Measurements from ENCODE around the gene TAL1. TPM values are rescaled to one million over a fixed set of nuclear protein-coding genes. Genes with fewer than 3 reads are reported as not detected.

TAL1 gene
- total RNA-seq, 1 donor from 2014 or later = not detected

DNA sequence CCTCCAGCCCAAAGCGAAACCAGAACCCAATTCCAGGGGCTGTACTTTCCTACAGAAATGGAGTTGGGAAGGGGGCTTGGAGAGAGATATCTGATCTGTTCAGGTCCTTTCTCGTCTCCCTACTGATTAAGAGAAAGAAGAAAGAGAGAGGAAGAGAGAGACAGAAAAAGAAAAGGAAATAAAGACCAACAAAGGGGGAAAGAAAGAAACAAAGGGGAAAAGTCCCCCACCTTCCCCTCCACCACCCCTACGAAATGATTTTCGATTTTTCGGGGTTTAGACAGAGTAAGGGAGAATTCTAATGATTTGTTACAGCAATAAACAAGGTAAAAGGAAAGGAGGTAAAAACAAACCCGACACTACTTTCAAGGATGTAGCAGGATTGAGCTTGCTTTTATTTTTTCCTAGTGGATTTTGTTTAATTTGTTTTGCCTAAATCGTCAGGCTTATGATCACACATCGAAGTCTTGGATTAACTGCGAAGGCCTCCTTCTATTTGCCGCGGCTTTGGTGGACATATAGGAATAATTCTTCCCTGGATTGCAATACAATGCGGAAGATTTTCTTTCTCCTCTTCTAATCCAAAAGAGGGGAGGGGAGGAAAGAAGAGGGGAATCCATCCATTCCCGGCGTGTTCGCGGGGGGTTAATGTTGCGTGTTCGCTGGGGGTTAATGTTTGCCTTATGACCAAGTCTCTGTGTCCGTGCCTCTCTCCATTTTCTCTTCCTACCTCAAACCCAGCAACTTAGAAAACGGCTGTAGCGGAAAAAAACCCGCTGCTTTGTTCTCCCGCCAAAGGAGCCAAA, 1.9 kb downstream of the TAL1 start:
- DNase-seq (ENCODE audit: low read depth) = no peak

DNA sequence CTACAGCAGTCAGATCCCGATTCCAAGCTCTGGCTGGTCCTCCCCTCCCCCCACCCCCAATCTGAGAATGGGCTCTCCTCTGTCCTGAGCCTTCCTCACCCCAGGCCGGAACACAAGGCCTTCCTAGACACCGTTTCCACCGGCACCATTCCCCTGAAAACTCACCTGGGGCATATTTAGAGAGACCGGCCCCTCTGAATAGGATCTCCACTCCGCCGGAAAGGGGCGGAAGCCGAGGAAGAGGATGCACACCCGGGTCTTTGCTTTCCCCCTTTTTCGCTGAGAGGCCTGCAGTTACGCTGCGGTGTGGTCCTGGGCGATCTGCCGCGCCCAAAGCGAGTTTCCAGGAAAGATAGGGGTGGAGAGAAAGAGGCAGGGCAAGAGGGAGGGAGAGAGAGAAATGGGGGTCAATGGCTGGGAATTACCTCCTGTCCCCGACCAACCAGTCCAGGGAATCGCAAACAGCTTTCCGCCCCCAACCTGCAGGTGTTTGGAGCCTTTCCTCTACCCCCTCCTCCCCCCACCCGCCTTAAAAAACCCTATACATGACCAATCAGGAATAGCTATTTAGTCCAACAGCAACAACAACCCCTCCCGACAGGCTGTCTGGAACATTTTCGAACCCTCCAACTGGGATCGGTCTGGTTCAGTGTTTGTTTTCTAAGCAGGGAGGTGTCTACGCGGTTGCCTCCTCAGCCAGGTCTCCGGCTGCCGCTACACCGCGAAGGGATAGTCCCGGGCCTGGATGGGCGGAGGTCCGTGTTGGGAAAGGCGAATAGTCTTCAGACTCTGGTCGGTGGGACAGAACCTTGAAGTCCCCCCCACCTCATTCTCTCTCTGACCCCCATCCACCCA, 2.8 kb downstream of the TAL1 start:
- no peak for DNase-seq (ENCODE audit: low read depth)

DNA sequence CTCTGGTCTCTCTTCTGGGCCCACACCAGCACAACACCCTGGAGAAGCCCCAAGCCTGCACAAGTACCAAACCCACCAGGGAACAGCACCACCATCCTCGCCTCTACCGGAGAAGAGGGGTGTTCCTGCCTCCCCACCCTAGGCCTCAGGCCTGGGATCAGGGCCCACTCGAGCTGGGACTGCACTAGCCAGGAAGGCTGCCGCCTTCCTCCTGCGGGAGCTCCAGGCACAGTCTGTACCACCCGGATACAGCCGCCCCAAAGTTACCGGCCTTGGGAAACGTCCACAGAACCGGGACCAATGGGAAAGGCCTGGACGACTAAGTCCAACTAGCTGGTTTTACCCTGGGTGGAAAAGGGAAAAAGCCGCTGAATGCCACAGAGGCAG, 3.4 kb downstream of the TAL1 start:
- DNase-seq (ENCODE audit: low read depth) = no peak

DNA sequence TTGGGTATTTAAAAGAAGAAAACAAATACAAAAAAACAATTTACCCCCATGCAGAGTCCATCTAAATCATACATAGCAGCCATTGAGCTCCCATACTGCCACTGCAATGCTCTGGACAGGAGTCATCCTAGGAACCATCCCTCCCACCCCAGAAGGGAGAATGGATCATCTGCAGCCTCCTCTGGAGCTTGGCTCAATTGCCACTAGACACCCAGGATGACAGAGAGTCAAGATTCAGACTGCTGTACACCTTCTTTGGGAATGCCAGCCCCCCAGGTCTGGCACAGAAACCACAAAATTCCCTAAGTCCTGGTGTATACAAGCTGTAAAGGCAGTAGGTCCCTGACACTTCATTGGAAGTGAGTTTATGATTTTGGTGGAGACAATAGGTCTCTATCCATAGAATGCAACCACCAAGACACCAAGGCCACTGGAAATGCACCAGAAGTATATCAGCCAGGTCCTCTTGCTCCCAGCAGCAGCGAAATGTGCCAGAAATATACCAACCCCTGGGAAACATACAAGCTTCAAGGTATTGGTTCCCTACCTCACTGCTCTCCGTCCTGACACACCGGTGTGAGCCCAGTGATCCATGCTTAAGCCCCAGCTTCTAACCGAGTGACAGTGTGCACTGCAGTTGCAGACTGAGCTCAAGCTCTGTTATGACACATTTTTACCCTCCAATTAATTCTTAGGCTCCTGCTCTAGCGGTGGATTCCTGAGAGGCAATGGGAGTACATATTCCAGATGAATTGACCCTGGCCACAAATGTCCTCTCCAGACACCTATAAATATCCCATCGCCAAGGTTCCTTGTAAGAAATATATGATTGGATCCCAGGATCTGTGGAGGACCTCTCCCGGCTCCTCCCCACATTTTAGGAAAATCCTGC, 4.4 kb downstream of the TAL1 start:
- no peak for DNase-seq (ENCODE audit: low read depth)

DNA sequence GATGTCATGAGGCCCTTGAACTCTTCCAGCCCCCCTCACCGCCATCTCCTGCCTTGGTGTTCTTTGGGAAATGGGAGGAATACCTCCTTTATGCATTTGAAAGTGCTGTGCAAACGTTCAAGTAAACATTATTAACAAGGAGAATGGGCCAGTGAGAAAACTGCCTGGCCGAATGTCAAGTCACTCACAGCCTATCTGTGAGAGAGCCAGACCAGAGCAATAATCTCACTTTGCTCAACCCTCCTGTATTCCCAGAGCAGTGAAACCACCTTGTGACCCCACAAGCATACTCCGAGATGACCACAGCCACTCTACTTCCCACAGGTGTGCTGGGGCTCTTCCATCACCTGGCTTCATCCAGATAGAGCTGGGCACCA, 5.2 kb downstream of the TAL1 start:
- no peak for DNase-seq (ENCODE audit: low read depth)

DNA sequence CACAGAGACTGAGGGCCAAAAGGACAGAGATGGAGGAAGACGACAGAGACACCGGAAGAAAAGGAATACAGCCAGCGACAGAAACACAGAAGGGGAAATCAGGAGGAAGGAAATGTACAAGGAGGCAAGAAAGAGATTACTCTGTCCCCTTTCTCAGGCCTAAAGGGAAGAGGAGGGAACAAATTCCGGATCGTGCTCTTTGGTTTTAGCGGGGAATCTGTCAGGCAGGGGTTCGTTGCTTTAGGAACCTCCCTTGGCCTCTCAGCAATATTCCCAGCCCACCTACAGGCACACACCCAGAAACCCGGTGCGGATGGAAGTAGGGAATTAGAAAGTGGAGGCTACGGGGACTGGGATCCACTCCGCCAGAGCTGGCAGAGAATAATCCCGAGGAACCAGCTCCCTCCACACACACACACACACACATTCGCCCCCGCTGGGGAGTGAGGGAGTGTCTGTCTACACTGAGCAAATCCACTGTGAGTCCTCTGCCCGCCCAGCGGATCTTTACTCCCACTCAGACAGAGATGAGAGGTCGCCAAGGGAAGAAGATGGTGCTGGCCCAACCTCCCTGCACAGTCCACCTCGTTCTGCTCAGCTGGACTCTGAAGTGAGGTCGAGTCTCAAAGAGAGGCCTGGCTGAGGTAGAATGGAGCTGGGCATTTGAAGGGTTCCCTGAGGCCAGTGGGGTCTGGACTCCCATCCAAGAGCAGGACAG, 5.7 kb downstream of the TAL1 start:
- no peak for DNase-seq (ENCODE audit: low read depth)

DNA sequence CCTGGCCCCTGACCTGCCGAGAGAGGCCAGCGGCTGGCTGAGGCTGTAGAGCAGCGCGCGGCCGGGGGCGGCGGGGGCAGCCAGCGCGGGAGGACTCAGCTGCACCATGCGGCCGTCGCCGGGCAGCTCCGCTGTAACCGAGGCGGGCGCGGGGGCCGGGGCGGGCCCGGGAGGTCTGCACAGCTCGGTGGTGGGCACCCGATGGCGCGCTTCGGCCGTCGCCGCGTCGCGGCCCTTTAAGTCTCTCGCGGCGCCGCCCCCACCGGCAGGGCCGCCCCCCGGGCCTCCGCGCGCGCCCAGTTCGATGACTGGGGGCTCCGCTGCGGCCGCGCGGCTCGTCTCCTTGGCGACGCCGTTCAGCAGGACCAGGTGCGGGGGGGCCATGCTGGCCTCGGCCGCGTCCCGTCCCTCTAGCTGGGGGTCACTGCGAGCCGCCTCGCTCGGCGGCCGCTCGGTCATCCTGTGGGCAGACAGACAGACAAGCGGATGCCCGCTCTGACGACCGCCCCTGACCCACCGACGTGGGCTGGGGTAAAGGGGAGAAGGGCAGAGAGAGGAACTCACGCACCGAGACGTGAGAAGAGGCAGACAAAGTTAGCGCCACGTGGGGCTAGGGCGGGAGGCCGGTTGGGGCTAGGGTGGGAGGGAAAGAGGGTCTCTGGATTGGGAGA, 6.5 kb downstream of the TAL1 start:
- no peak for DNase-seq (ENCODE audit: low read depth)

DNA sequence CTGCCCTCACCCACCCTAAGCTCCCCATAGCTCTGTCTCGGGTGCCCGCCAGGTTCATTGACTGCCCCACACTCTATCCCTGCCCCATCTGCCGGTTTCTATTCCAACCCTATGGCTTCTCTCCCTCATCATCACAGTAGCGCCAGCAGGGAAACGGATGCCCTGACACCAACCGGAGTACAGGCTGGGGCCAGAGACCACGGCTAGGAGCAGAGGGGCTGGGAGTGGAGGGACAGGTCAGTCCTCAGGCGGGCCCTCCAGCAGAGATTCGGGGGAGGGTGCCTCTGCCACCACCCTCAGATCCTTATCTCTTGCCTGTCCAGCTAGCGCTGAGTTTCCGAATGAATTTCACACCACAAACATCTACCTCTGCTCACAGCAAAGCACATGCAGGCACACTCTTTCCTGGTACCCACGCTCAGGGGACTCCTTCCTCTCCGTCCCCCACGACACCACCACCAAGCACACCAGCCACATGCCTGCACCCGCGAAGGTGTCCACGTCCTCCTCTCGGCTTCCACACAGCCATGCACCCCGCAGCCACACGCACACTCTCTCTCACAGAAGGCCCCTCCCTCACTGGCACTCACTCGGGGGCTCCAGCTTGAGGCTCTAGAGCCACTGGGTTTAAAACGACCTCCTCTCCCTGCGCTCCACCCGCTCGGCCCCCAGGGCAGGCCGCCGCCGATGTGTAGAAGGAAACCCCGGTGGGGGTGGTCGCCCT, 7.2 kb downstream of the TAL1 start:
- no peak for DNase-seq (ENCODE audit: low read depth)

DNA sequence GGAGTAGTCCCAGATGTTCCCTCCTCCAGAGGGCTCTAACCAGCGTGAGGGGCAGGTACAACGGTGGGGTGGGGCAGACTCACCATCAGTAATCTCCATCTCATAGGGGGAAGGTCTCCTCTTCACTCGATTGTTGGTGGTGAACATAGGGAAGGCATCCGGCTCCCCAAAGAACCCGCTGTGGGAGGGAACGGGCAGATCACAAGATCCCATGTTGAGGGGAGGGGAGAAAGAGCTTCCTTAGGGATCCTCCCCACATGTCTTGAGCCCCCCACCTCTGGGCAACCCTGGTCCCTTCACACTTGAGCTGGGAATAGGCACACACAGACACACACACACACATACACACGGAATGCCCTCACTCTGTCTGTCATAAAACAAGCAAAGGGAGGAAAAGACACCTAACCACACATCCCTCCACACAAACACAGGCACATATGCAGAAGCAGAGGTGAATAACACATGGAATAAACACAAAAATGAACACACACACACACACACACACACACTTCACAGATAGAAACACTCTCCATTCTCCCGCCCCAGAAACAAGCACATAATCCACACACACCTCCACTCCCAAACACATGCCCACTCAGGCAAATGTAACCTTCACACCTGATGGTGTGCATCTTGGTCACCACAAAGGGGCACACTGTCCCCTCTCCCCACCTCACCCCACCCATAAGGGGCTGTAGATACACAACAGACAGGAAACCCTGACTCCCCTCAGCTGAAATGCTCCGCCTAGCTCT, 7.9 kb downstream of the TAL1 start:
- no peak for DNase-seq (ENCODE audit: low read depth)

DNA sequence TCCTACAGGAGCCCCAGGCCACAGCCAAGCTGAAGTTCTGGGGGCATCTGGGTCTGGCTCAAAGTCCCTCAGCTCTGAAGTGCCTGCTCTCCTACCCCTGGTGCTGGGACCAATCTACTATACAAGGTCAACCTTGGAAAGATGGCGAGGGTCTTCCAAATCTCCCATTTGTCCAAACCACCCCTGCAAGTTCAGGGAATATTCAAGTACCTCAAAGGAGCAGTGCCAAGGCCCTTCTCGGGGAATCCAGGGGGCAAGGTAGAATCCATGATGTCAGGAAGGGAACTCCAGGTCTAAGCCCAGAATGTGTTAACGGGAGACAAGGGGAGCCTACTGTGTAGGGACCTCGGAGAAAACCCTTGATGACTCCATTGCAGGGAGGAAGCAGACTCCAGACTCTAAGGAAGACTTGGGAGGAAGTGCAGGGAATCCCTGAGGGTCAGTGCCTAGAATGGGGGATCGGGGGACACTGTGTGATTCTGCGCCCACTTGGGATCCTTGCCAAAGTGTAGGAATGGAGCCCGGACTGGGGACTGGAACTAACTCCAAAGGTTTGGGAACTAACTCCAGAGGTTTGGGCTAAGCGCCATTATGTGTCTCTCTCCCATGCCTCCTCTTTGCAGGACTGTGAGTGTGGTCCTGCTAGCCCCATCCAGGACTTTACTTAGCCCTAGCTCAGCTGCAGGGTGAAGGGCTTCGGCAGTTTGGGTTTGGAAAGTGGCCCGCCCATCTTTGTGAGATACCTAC, 8.7 kb downstream of the TAL1 start:
- DNase-seq (ENCODE audit: low read depth) = no peak

DNA sequence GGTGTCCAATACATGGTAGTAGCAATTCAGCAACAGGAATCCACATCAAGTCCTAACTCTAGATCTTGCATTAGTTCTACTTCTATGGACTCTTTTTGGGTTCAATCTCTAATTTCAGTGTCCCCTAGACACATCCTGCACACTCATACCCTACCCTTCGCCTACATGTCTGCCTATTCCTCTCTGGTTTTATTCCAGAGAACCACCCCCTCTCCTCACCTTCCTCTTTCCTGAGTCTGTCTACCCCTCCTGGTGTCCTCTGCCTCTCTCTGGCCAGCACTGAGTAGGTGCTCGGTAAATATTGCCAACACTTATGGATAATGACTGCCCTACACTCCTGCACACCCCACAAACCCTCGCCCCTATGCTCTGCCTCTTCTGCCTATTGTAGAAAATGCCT, 9.5 kb downstream of the TAL1 start:
- no peak for DNase-seq (ENCODE audit: low read depth)

DNA sequence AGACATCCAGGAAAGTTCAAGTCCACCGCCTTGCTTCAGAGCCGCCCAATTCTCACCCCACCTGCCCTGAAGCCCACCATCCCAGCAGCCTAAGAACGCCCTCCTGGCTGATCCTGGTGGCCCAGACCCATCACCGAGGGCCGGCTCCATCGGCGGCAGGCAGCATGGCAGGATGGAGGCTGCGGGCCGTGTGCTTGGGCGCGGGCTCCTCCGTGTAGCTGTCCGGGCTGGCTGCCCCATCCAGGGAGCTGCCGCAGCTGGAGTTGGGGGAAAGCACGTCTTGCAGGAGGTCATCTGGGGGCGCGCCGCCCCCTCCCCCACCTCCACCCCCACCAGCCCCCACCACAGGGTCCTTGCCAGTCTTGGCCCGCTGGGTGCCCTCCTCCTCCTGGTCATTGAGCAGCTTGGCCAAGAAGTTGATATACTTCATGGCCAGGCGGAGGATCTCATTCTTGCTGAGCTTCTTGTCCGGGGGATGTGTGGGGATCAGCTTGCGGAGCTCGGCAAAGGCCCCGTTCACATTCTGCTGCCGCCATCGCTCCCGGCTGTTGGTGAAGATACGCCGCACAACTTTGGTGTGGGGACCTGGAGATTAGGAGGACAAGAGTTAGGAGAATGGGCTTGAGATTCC, 12.3 kb downstream of the TAL1 start:
- no peak for DNase-seq (ENCODE audit: low read depth)

DNA sequence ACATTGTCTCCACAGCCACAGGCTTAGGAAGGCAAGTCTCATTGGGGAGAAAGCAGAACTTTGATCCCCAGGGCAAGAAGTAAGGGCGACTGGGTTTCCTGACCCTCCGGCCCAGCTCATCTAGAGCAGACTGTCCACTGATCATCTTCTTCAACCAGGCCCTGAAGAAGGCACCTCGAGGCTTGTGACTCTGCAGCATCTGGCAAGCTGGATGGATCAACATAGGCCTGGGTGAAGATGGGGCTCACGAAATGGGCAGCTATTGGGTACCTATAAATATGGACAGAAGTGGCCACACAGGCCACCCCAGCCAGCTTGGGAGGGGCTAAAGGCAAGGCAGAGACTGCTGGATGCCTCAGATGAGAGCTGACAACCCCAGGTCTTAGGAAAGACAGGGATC, 13.0 kb downstream of the TAL1 start:
- DNase-seq (ENCODE audit: low read depth) = no peak

DNA sequence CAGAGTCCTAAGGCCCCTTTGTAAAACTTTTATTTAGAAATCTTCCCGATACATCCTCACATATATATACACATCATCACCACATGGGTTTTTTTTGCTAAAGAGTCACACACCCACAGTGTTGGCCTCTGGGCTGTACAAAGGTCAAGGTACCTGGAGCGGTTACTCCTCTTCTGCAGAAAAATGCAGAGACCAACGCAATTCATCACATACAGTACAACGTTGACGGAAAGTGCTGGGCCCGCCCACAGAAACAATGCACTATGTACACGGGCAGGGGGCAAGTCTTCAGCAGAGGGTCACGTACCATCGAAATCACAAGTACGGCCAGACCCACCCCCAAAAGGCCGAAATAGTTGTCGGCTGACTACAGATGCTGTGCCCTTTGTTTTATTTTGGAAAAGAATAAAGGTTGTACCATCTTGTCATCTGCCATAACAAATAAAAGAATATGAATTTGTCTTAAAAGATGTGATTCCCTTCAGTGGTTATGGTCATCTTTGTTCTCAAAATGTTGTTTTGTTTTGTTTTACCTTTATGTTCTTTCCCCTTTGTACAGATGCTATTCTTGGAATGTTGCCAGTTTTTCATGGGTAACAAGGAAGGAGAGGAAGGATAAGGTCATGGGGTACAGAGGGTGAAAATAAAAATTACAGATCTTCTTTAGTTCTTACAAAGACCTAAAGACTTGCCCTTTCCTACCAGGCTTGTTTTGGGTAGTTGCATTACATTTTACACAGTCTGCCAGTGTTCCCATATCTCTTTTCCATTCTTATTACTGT, 15.6 kb downstream of the TAL1 start:
- DNase-seq (ENCODE audit: low read depth) = no peak

DNA sequence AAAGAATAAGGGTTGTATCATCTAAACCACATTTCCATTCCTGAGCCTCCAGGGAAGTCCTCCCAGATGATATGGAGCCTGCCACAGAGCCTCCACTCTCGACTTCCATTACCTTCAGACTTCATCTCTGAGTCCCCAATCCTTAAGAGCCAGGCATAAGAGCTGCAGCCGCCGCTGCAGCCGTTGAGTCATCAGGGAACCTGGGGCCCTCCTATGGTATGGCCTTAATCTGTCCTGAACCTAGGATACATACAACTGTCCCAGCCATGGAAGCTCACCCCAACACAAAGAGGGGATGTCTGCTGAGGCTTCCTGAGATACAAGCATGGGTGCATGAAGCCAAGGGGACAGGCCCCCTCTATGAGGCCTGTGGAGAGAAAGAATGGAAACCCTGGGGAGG, 16.3 kb downstream of the TAL1 start:
- DNase-seq (ENCODE audit: low read depth) = no peak

DNA sequence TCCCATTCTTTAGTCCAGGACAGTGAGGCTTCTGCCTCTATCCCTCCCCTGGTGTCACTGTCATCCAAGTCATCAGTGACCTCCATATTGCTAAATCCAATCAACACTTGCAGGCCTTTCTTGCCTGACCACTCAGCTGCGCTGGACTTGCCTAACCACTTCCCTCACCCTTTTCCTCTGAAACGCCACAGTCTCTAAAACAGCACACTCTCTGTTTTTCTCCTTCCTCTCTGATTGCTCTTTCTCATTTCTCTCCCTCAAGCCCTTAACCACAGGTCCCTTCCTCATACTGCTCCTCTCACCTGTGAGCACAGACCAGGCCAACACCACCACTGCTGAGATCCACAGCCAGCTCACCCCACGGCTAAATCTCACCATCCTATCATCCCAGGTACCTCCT, 17.5 kb downstream of the TAL1 start:
- DNase-seq (ENCODE audit: low read depth) = no peak
